ENCODE results near the gene SYNJ1. TPM values are rescaled to one million over a fixed set of nuclear protein-coding genes. Genes with fewer than 3 reads are reported as not detected.
"Not testable (repeated sequence)": the region's sequence is repeated elsewhere in the genome, so short reads cannot be mapped to it uniquely, and the experiment has no call there.

The SYNJ1 gene
- total and polyA plus RNA-seq, 2 experiments from 2014 or later: 1.4 to 4.2 TPM

- H3K27ac ChIP-seq (ENCODE audit: low read depth): 0 out of 2 replicates have a peak overlapping the region, but pooled peaks have one; percentile 94
- peak overlapping the region; percentile 97 for H3K4me3 Mint-ChIP-seq
- H3K4me1 Mint-ChIP-seq: peaks cover 4% of the 10 kb centered on the region
- DNase-seq (ENCODE audit: low spot score) (peak; percentile 60), ATAC-seq (peak; percentile 33)
- H3K79me2 ChIP-seq (replicated peaks; ENCODE audit: insufficient read depth): peaks cover 24% of the 10 kb centered on the region
- peak overlapping the region; percentile 100 for H2AFZ ChIP-seq
- H3K36me3 ChIP-seq (ENCODE audit: insufficient read depth): peaks cover 15% of the 10 kb centered on the region; the same call in 1 of the 2 replicates
- H3K27ac Mint-ChIP-seq: peak overlapping the region; percentile 98
- no peaks in the 10 kb centered on the region for H3K9me2 ChIP-seq (ENCODE audit: insufficient read depth)
- H3K4me1 ChIP-seq (ENCODE audit: insufficient read depth): peaks cover 17% of the 10 kb centered on the region
- peak overlapping the region; percentile 92 for H3K4me3 ChIP-seq
- peaks cover 5% of the 10 kb centered on the region for H4K20me1 ChIP-seq (replicated peaks; ENCODE audit: insufficient read depth)
- no peak for TF ChIP-seq EZH2phosphoT487 (IDR thresholded peaks at IDR 0.05; ENCODE audit: unreplicated experiment)
- TF ChIP-seq REST (IDR thresholded peaks at IDR 0.05; ENCODE audit: unreplicated experiment): no peak
- no peak for TF ChIP-seq POLR2AphosphoS5 (IDR thresholded peaks at IDR 0.05; ENCODE audit: low read depth)
- TF ChIP-seq ZNF331 (CRISPR knock-in tag; IDR thresholded peaks at IDR 0.05; ENCODE audit: low read depth): no peak
- TF ChIP-seq CTCF (conservative IDR thresholded peaks at IDR 0.05; ENCODE audit: low read depth in 2 of 2): no peak
- TF ChIP-seq ZNF462 (CRISPR knock-in tag; IDR thresholded peaks at IDR 0.05): no peak
- TF ChIP-seq JUNB (IDR thresholded peaks at IDR 0.05; ENCODE audit: unreplicated experiment): no peak
- no peaks in the 10 kb centered on the region for H3K9me3 Mint-ChIP-seq
- H3K27me3 ChIP-seq (ENCODE audit: insufficient read depth): no peaks in the 10 kb centered on the region
- H3K36me3 Mint-ChIP-seq (ENCODE audit: low read depth): peaks cover 30% of the 10 kb centered on the region
- H3F3A ChIP-seq (replicated peaks; ENCODE audit: low read depth): peaks cover 8% of the 10 kb centered on the region; the same call in 1 of the 2 replicates
- peak overlapping the region; percentile 98 for H3K4me2 ChIP-seq
- peaks cover 5% of the 10 kb centered on the region for H3K27me3 Mint-ChIP-seq (ENCODE audit: insufficient read depth, low read depth, poor library complexity)
Observed at GRCh38 chr21:32611471-32611997, 116.3 kb downstream of the SYNJ1 start.

GRCh38 chr21:32610940-32611339 is 116.9 kb downstream of the SYNJ1 start:
- not testable (repeated sequence) for H3K9me2 ChIP-seq (ENCODE audit: insufficient read depth); H3K9me3 Mint-ChIP-seq; H4K20me1 ChIP-seq (replicated peaks; ENCODE audit: insufficient read depth); ATAC-seq; H2AFZ ChIP-seq; H3K27me3 ChIP-seq (ENCODE audit: insufficient read depth); H3K27ac Mint-ChIP-seq; DNase-seq (ENCODE audit: low spot score); H3K27ac ChIP-seq (ENCODE audit: low read depth); H3K27me3 Mint-ChIP-seq (ENCODE audit: insufficient read depth, low read depth, poor library complexity)
- Histone ChIP-seq H3K4me2 (peak overlapping the region; percentile 98), H3K4me1 (ENCODE audit: insufficient read depth) (peaks cover 20% of the 10 kb centered on the region), H3K4me3 (peak overlapping the region; percentile 92), H3K36me3 (ENCODE audit: insufficient read depth) (peaks cover 20% of the 10 kb centered on the region; the same call in 1 of the 2 replicates), H3F3A (replicated peaks; ENCODE audit: low read depth) (peaks cover 14% of the 10 kb centered on the region), H3K79me2 (replicated peaks; ENCODE audit: insufficient read depth) (peaks cover 24% of the 10 kb centered on the region)
- Mint-ChIP-seq H3K4me3 (peak overlapping the region; percentile 73), H3K36me3 (ENCODE audit: low read depth) (peaks cover 36% of the 10 kb centered on the region), H3K4me1 (peaks cover 10% of the 10 kb centered on the region)
